ENCODE results near the gene VSX1.

Gene VSX1

GRCh38 chr20:25048519-25048952 lies 33.4 kb downstream of the VSX1 start:
- no peak for TF ChIP-seq ZNF274 (IDR thresholded peaks at IDR 0.05; ENCODE audit: low read depth, low read length)
- H3K4me3 ChIP-seq (ENCODE audit: low read length) = no peak overlapping the region

GRCh38 chr20:25047766-25048165 lies 34.2 kb downstream of the VSX1 start:
- no peak for TF ChIP-seq ZNF274 (IDR thresholded peaks at IDR 0.05; ENCODE audit: low read depth, low read length)

DNA sequence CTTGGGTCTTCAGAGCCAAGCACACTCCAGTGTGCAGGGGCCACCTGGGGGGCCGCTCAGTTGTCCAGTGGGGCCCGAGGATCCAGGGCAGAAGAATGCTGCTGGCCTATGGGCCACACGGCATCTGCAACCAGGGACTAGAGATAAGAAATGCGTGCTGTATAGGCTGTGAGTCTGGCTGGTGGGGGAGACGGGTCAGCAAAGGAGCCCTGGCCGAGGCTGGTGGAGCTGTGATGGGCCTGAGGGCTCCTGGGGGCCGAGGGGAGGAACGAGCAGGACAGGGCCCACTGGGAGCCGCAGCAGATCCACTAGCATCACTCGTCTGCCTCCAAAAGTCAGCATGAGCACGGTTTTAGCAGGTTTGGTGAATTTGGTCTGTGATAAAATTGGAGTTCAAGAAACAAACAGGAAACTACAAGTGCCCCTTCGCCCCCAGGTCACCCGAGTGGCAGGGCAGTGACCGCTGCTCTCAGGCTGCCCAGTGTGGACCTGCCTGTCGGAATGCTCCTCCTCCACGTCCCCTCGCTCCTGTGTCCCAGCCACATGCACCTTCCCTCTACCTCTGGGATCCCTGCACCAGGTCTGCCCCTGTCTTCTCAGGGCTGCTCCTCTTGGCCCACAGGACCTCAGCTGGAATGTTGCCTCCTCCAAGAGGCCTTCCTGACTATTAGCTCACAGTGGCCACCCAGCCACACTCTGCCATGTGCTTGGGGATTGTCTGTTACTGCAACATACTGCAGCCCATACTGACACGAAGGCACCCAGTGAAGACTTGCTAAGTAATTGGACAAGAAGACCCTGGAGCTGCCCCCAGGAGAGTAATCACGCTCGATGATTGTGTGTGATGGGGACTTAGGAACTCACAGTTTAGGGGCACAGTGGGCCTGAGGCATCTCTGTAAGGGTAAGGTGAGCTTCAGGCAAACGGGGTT lies 34.9 kb downstream of the VSX1 start:
- H3K4me3 ChIP-seq (ENCODE audit: low read length) = no peak overlapping the region
- no peak for TF ChIP-seq ZNF274 (IDR thresholded peaks at IDR 0.05; ENCODE audit: low read depth, low read length)

More at GRCh38 chr20:25047766-25048165, 34.2 kb downstream of the VSX1 start:
- H3K4me3 ChIP-seq (ENCODE audit: low read length) = no peak overlapping the region

DNA sequence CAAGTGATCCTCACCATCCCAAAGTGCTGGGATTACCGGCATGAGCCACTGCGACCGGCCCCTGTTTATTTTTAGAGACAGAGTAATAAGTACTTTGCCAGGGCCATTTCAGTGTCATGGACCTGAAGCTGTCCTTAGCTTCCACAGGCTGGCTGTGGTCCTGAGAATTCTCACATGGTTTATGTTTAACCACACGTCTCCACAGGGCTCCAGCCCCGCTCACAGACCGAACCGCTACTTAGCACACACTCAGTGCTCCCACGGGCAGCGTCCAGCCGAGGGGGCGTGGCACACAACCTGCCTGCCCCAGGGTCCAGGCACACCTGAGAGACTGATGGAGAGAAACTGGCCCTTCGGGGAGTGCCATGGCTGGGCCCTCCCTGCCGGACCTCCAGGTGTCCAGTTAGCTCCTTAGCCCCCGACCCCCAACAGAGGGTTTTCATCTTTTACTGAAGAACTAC lies 35.7 kb downstream of the VSX1 start:
- TF ChIP-seq ZNF274 (IDR thresholded peaks at IDR 0.05; ENCODE audit: low read depth, low read length) = no peak
- no peak overlapping the region for H3K4me3 ChIP-seq (ENCODE audit: low read length)

DNA sequence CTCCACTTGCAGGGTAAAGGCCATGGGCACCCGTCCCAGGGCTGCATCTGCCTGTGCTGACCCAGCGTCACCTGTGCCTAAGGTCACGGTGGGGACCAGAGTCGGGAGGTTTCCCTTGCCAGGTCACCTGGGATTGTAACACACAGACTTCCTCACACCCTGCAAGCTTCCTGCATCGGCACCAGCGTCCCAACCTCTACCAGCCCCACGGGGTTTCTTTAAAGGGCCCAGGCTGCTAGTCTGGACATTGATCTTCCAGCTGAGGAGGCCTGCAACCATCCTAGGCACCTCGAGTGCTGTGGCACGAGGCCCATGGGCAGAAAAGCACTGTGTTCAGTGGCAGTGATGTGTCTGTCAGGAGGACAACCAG lies 36.6 kb downstream of the VSX1 start:
- no peak overlapping the region for H3K4me3 ChIP-seq (ENCODE audit: low read length)
- no peak for TF ChIP-seq ZNF274 (IDR thresholded peaks at IDR 0.05; ENCODE audit: low read depth, low read length)

GRCh38 chr20:25044660-25045342 lies 37.1 kb downstream of the VSX1 start:
- no peak for TF ChIP-seq ZNF274 (IDR thresholded peaks at IDR 0.05; ENCODE audit: low read depth, low read length)
- H3K4me3 ChIP-seq (ENCODE audit: low read length) = no peak overlapping the region

DNA sequence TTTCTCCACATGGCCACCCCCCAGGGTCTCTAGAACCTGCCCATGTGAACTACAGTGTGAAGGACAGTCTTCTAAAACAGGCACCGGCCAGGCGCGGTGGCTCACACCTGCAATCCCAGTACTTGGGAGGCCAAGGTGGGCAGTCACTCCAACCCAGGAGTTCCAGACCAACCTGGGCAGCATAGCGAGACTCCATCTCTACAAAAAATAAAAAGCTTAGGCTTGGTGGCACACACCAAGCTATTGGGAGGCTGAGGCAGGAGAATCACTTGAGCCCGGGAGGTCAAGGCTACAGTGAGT lies 37.7 kb downstream of the VSX1 start:
- H3K4me3 ChIP-seq (ENCODE audit: low read length) = no peak overlapping the region
- no peak for TF ChIP-seq ZNF274 (IDR thresholded peaks at IDR 0.05; ENCODE audit: low read depth, low read length)

DNA sequence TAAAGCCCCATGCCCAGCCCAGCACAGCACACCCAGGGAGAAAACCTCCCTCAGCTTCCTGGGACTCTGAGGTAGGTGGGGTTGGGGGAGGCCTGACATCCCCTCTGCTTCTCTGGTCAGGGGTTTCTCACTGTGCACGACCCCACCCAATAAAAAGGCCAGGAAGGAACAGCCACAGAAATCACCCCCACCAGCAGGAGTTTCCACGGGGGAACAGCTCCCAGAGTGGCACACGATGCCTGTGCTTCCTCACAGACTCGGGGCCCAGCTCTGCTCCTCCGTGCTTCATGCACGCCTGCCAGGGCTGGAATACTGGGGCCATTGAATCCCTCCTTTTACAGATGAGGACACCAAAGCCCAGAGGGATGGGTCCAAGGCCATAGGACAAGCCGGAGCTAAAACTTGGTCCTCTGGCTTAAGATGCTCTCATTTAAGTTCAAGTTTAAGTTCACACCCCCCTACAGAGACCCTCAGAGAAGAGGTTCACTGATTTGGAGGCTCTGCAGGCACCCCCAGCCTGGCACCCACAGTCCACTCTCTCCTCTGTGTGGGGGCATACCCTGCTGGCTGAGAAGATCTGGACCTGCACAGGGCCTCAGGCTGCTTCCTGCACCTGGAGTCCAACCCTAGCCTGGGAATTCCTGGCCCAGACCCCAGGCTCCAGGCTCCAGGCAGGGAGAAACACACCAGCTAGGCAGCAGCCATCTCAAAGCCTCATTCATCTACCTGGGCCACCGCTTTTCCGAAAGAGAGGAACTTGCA lies 38.3 kb downstream of the VSX1 start:
- TF ChIP-seq ZNF274 (IDR thresholded peaks at IDR 0.05; ENCODE audit: low read depth, low read length) = no peak
- H3K4me3 ChIP-seq (ENCODE audit: low read length) = no peak overlapping the region

GRCh38 chr20:25042531-25043498 lies 39.1 kb downstream of the VSX1 start:
- no peak for TF ChIP-seq ZNF274 (IDR thresholded peaks at IDR 0.05; ENCODE audit: low read depth, low read length)
- no peak overlapping the region; the same call in 1 of the 2 replicates for H3K4me3 ChIP-seq (ENCODE audit: low read length)

GRCh38 chr20:25041813-25042530 lies 40.0 kb downstream of the VSX1 start:
- no peak for TF ChIP-seq ZNF274 (IDR thresholded peaks at IDR 0.05; ENCODE audit: low read depth, low read length)
- H3K4me3 ChIP-seq (ENCODE audit: low read length) = no peak overlapping the region

GRCh38 chr20:25040438-25040831 lies 41.5 kb downstream of the VSX1 start:
- TF ChIP-seq ZNF274 (IDR thresholded peaks at IDR 0.05; ENCODE audit: low read depth, low read length) = no peak
- no peak overlapping the region for H3K4me3 ChIP-seq (ENCODE audit: low read length)

DNA sequence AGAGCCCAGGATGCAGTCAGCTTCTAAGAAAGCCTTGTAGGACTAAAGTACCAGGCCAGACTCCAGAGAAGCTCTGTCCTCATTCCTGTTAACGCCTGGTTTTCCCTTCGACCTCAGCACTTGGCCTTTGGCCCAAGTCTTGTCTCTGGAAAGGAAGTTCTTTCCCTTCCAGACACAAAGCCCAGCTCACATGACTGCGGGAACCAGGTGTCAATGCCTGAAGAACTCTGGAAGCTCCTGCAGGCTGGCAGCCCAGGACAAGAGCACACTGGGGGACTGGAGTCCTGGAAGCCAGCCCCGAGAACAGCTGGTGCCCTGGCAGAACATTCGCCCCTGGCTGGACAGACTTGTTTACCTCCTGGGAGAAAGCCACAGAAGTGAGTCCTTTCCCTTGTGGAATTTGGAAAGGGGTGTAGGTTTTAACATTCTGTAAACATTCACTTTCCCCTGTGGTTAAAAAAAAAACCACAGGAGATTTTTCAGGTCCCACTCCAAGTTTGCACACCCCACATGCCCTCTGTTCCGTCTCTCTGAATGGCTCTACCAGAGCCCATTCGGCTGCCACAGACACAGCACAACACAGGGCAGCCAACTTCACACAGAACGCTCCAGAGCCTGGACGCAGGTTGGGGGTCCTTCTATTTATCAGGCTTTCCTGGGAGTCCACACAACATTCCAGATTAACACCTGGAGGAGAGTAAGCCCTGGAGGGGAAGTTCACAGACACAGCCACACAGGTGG lies 42.1 kb downstream of the VSX1 start:
- no peak overlapping the region for H3K4me3 ChIP-seq (ENCODE audit: low read length)
- TF ChIP-seq ZNF274 (IDR thresholded peaks at IDR 0.05; ENCODE audit: low read depth, low read length) = no peak
